ENCODE results near the gene SEC23A. TPM values are rescaled to one million over a fixed set of nuclear protein-coding genes. Genes with fewer than 3 reads are reported as not detected.
"Not testable (repeated sequence)": the region's sequence is repeated elsewhere in the genome, so short reads cannot be mapped to it uniquely, and the experiment has no call there.

Gene SEC23A
- total RNA-seq, 1 experiment from 2014 or later: 82.4 TPM

GRCh38 chr14:39083127-39083526 is 19.9 kb downstream of the SEC23A start:
- Mint-ChIP-seq H3K4me1 (ENCODE audit: insufficient read depth, unreplicated experiment) (no peaks in the 10 kb centered on the region), H3K9me3 (ENCODE audit: unreplicated experiment) (no peaks in the 10 kb centered on the region), H3K4me3 (ENCODE audit: unreplicated experiment) (no peak overlapping the region), H3K27ac (ENCODE audit: low read depth, unreplicated experiment) (no peak overlapping the region), H3K36me3 (ENCODE audit: insufficient read depth, unreplicated experiment) (peaks cover 74% of the 10 kb centered on the region), H3K27me3 (ENCODE audit: insufficient read depth, unreplicated experiment) (no peaks in the 10 kb centered on the region)
- intact Hi-C loops (cut with micrococcal nuclease): no loop called here
- no peak for DNase-seq (ENCODE audit: unreplicated experiment)
- no peak for TF ChIP-seq CTCF (IDR thresholded peaks at IDR 0.05; ENCODE audit: unreplicated experiment)
- BruUV-seq (replicated peaks): no TSS peak
- ChIA-PET POLR2A (no interaction called here), CTCF (no interaction called here)

- Mint-ChIP-seq H3K9me3 (ENCODE audit: unreplicated experiment) (no peaks in the 10 kb centered on the region), H3K27ac (ENCODE audit: low read depth, unreplicated experiment) (no peak overlapping the region)
Measured at GRCh38 chr14:39080886-39081285, 22.1 kb downstream of the SEC23A start.

GRCh38 chr14:39071096-39071495 is 31.9 kb downstream of the SEC23A start:
- no TSS peak for BruUV-seq (replicated peaks)
- Mint-ChIP-seq H3K4me3 (ENCODE audit: unreplicated experiment) (no peak overlapping the region), H3K27ac (ENCODE audit: low read depth, unreplicated experiment) (no peak overlapping the region), H3K27me3 (ENCODE audit: insufficient read depth, unreplicated experiment) (no peaks in the 10 kb centered on the region), H3K36me3 (ENCODE audit: insufficient read depth, unreplicated experiment) (peaks cover 47% of the 10 kb centered on the region), H3K4me1 (ENCODE audit: insufficient read depth, unreplicated experiment) (no peaks in the 10 kb centered on the region), H3K9me3 (ENCODE audit: unreplicated experiment) (no peaks in the 10 kb centered on the region)
- ChIA-PET POLR2A (interaction anchor here (0.5 to 0.9 kb wide), 2 partner anchors 8 to 26 kb away, joined by 3 read pairs; no protein-coding TSS in a partner anchor), CTCF (interaction anchor here (0.6 to 0.7 kb wide), 2 partner anchors 15 to 1180 kb away, joined by 3 to 5 read pairs; no protein-coding TSS in a partner anchor)
- TF ChIP-seq CTCF (IDR thresholded peaks at IDR 0.05; ENCODE audit: unreplicated experiment): no peak
- DNase-seq (ENCODE audit: unreplicated experiment): no peak
- intact Hi-C loops (cut with micrococcal nuclease): no loop called here

More at GRCh38 chr14:39080886-39081285, 22.1 kb downstream of the SEC23A start:
- intact Hi-C loops (cut with micrococcal nuclease): no loop called here
- TF ChIP-seq CTCF (IDR thresholded peaks at IDR 0.05; ENCODE audit: unreplicated experiment): no peak
- POLR2A ChIA-PET: no interaction called here
- CTCF ChIA-PET: interaction anchor here (0.6 to 0.7 kb wide), 2 partner anchors 16 to 228 kb away, joined by 3 to 4 read pairs; no protein-coding TSS in a partner anchor
- H3K4me3 Mint-ChIP-seq (ENCODE audit: unreplicated experiment): no peak overlapping the region
- no peaks in the 10 kb centered on the region for H3K27me3 Mint-ChIP-seq (ENCODE audit: insufficient read depth, unreplicated experiment)
- H3K4me1 Mint-ChIP-seq (ENCODE audit: insufficient read depth, unreplicated experiment): no peaks in the 10 kb centered on the region
- no peak for DNase-seq (ENCODE audit: unreplicated experiment)
- peaks cover 85% of the 10 kb centered on the region for H3K36me3 Mint-ChIP-seq (ENCODE audit: insufficient read depth, unreplicated experiment)
- no TSS peak for BruUV-seq (replicated peaks)

GRCh38 chr14:39069923-39070322 is 33.1 kb downstream of the SEC23A start:
- intact Hi-C loops (cut with micrococcal nuclease): no loop called here
- no peak for DNase-seq (ENCODE audit: unreplicated experiment)
- Mint-ChIP-seq H3K4me1 (ENCODE audit: insufficient read depth, unreplicated experiment) (no peaks in the 10 kb centered on the region), H3K27me3 (ENCODE audit: insufficient read depth, unreplicated experiment) (no peaks in the 10 kb centered on the region), H3K4me3 (ENCODE audit: unreplicated experiment) (no peak overlapping the region), H3K36me3 (ENCODE audit: insufficient read depth, unreplicated experiment) (peaks cover 44% of the 10 kb centered on the region), H3K9me3 (ENCODE audit: unreplicated experiment) (no peaks in the 10 kb centered on the region), H3K27ac (ENCODE audit: low read depth, unreplicated experiment) (no peak overlapping the region)
- no peak for TF ChIP-seq CTCF (IDR thresholded peaks at IDR 0.05; ENCODE audit: unreplicated experiment)
- no TSS peak for BruUV-seq (replicated peaks)
- CTCF ChIA-PET: no interaction called here
- POLR2A ChIA-PET: interaction anchor here (0.7 to 0.9 kb wide), 3 partner anchors 9 to 1114 kb away, joined by 3 read pairs; no protein-coding TSS in a partner anchor

GRCh38 chr14:39069169-39069805 is 33.7 kb downstream of the SEC23A start:
- CTCF ChIA-PET; DNase-seq (ENCODE audit: unreplicated experiment); H3K27me3 Mint-ChIP-seq (ENCODE audit: insufficient read depth, unreplicated experiment); intact Hi-C loops (cut with micrococcal nuclease); H3K4me3 Mint-ChIP-seq (ENCODE audit: unreplicated experiment); H3K27ac Mint-ChIP-seq (ENCODE audit: low read depth, unreplicated experiment); BruUV-seq (replicated peaks); H3K9me3 Mint-ChIP-seq (ENCODE audit: unreplicated experiment); H3K4me1 Mint-ChIP-seq (ENCODE audit: insufficient read depth, unreplicated experiment): not testable (repeated sequence)
- peaks cover 49% of the 10 kb centered on the region for H3K36me3 Mint-ChIP-seq (ENCODE audit: insufficient read depth, unreplicated experiment)
- POLR2A ChIA-PET: interaction anchor here (0.7 kb wide), 1 partner anchor 197 kb away, joined by 3 read pairs; no protein-coding TSS in a partner anchor
